HG03520 (cell line): ENCODE measurements around the gene NTN1.

Experiments
- ATAC-seq: cut with Tn5 transposase; IDR thresholded peaks from one replicate; pipeline ENCODE4 v1.9.1; 2021; ENCODE audit warnings: mild to moderate bottlenecking, moderate library complexity; ENCODE audit not compliant: unreplicated experiment

The NTN1 gene

DNA sequence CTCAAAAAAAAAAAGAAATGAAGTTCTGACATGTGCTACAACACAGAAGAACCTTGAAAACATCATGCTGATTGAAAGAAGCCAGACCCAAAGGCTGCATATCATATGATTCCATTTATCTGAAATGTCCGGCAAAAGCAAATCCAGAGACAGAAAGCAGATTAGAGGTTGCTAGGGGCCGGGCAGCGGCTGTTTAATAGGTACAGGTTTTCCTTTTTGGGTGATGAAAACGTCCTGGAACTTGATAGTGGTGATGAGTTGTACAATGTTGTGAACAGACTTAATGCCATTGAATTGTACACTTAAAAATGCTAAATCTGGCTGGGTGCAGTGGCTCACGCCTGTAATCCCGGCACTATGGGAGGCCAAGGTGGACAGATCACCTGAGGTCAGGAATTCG is 166.5 kb downstream of the NTN1 start:
- no peak for ATAC-seq

DNA sequence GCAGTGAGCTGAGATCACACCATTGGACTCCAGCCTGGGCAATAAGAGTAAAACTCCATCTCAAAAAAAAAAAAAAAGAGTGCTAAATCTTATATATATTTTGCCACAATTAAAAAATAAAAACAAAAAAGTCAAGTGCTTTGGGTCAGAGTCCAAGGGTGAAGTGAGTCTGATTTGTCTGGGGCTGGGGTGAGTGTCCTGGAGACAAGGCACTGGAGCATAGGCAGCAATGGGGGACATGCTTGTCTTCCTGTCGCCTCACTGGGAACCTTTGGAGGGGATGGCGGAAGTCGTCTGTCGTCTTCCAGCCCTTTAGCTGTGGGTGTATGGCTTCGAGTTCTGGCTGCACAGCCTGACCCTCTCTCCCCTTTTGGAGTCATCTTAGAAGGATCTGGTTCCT is 167.1 kb downstream of the NTN1 start:
- ATAC-seq: no peak

DNA sequence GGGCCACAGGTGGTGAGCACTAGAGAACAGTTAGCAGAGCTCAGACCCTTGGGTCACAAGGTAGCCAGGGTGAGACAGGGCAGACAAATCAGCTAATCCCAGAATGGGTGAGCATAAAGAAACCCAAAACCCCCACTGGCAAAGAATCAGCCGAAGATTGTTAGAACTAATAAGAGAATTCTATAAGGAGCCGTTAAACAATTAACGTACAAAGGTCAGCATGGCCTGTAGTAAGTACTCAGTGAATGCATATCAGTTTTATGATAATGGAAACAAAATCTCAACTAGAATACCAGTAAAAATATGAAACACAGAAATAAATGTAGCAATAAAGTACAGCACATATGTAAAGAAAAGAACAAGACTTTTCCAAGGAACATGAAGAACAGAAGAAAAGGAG is 168.6 kb downstream of the NTN1 start:
- no peak for ATAC-seq

DNA sequence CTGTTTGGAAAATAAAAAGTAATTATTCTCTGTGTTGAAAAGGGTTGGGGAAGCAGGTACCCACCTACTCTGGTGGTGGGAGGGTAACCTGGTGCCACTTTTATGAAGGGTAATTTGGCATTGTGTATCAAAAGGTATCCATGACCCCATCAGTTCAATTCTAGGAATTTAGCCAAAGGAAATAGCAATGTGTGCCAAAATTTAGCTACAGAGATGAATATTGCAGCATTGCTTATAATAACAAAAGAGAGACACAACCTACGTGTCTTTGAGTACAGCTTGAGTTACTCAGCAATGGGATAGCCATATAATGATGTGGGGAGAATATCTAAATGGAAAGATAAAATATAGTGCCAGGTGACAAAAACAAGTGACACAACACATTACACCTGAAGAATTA is 170.7 kb downstream of the NTN1 start:
- no peak for ATAC-seq

DNA sequence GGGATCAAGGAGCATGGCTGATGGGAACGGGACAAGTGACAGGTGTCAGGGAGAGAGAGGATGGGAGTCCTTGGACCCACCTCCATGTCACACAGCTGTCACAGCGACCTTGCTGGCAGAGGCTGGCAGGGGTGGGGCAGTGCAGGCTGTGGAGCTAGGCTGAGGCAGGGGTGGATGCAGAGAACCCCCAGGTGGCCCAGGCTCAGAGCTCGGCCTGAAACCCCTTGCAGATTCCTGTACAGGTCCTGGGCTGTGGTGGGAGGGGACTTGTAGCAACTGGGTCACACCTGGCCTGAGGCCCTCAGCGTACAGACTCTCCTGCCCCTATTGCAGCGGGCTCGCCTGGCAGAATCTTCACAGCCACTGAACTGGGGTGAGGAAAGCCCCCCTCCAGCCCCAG is 174.1 kb downstream of the NTN1 start:
- ATAC-seq: no peak

DNA sequence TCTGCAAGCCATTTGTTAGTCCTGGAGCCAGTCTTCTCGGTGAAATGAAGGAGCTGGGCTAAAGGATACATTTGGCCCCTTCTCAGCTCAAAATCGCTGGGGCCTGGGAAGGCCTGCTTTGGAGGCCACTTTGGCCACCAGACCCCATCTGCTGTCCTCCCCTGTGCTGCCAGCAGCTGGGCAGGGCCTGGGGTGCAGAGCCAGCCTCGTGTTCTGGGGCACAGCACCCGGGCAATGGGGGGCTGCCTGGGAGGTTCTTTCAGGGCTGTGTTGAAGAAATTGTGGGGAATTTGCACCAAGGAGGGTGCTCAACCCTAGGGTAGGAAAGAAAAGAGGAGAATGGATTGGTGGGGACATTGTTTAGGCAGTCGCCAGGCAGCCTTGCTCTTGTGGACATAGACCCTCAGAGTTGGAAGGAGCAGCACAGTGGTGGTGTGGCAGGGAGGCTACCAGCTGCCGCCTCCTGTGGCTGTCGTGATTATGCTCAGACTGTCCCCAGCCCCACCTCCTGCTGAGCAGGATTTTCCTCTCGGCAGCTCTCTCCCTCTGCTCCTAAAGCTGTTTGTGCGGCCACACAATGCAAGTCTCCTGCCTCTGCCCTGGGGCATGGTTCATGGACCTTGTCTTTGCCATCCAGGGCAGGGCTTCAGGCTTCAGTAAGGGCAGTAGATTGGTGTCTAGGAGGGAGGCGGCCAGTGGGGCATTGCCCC is 174.8 kb downstream of the NTN1 start:
- ATAC-seq: no peak

DNA sequence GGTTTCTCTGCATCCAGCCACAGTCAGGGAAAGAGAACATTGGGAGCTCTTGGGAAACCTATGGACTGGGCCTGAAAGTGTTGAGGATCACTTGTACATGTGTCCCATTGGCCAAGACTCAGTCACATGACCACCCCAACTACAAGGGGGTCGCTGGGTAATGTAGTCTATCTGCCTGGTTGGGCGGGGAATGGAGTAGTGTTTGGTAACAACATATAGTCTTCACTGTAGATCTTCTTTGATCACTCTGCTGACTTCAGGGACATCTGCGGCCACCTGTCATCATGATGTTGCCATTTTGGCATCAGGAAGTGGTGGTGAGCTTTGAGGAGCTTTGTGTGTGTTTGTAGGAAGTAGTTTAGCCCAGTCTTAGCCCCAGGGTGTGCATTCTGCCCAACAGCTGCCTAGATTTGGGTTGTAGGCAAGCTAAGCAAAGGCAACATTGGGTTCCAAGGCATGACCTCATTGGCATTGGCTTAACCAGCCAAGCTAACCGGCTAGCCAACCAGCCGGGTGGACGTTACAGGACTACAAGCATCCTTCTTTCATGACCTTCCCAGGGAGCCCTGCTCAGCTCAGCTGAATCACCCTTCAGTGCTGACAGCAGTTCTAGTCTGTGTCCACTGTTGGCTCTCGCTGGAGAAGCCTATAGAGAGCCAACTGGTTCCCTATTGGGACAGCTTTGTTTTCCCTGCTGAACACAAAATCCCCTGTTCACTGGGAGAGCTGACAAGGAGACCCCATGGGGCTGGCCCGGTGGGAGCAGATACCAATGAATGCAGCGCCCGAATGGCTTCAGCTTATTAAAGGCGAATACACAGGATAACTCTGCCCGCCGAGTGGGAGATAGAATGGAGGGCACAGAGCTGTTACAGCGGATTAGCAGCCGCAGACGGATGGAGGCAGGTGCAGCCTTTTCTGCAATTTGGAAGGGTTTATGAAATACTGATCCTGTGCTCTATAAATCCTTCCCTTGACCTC is 178.6 kb downstream of the NTN1 start:
- no peak for ATAC-seq

DNA sequence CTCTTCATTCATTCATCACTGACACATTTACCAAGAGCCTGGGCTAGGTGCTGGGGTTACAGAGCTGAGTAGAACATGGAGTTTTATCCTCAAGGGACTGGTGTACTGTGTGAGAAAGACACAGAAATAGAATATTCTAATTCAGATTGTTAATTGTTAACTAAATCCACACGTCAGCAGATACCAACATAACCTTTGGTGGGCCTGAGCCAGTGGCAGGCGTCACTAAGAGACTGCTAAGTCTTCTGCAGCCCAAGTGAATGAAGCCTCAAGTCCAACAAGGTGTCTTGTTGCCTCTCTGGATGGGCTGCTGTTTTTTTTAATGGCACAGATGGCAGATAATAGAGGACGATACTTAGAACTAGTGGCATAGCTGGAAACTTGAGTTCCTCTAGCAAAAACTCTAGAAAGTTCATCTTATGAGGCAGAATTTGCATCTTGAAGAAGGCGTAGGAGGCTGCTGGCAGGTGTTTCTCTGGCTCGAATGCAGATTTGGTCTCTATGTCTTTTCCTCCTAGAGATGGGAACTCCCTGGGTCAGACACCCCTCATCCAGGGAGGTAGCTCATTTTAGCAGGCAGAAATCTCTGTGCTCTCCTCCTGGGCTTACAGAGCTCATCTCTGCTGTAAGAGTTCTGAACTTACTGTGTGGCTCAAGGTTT is 179.5 kb downstream of the NTN1 start:
- peak; percentile 63 for ATAC-seq

DNA sequence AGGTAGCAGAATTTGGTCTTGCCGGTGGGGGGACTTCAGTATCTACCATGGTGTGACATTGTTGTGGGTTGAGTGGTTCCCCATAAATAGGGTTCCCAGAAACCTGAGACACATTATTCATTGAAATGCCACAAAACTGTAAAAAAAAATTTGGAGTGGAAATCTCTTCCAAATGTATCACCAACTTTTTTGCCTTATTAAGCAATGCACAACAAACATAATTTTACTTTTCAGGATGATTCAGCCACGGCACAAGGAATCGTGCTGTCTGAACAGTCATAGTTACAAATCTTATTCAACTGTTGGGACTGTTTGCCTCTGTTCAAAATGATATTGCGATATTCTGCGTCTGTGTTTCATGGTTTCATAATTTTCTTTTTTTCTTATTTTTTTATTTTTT is 181.2 kb downstream of the NTN1 start:
- no peak for ATAC-seq

DNA sequence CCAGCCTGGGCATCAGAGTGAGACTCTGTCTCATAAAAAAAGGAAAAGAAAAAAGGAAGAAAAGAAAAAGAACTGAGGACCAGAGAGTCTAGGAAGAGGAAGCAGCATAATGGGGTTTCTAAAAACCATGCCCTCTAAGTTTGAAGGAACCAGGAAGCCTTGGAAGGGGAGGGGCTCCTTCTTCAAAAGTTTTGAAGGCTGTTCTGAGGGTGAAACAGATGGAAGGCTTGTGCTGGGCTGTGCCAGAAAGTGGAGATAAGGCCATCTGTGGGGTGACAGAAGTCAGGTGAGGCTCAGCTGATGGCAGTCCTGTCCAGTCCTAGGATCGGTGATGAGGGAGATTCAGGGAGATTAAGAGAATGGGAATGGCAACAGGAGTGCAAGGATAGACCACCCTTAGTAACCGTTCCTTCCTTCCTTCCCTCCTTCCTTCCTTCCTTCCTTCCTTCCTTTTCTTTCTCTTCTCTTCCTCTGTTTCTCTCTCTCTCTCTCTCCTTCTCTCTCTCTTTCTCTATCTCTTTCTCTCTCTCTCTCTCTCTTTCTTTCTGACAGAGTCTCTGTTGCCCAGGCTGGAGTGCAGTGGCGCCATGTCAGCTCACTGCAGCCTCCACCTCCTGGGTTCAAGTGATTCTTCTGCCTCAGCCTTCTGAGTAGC is 182.6 kb downstream of the NTN1 start:
- no peak for ATAC-seq

DNA sequence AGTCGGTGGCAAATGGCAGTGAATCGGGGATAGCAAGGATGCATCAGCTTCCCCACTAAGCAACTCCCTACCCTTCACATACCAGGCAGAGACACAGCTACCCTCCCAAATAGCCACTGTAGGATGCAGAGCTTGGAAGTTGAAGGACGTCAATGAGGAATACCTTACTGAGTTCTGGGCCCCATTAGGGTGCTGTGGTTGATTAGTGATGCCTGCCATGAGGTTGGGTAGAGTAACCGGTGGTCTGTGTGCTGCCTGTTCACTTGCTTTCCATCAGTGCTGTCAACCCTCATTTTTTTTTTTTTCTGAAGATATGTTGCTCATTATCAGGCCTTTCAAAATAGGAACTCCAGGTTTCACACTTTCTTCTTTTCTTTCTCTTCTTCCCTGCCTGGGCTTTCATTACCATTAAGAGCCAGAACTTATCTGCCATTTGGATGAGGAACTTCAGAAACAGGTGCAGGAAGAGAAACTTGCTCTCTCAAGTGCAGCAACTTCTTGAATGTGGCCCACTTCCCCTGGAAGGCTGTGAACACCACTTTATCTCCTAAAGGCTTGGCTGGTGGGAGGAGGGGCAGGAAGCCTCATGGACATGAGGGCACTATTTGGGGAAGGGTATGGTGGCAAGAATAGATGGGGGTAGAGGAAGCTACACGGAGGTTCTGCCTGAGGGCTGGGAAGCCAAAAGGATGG is 183.5 kb downstream of the NTN1 start:
- ATAC-seq: no peak

DNA sequence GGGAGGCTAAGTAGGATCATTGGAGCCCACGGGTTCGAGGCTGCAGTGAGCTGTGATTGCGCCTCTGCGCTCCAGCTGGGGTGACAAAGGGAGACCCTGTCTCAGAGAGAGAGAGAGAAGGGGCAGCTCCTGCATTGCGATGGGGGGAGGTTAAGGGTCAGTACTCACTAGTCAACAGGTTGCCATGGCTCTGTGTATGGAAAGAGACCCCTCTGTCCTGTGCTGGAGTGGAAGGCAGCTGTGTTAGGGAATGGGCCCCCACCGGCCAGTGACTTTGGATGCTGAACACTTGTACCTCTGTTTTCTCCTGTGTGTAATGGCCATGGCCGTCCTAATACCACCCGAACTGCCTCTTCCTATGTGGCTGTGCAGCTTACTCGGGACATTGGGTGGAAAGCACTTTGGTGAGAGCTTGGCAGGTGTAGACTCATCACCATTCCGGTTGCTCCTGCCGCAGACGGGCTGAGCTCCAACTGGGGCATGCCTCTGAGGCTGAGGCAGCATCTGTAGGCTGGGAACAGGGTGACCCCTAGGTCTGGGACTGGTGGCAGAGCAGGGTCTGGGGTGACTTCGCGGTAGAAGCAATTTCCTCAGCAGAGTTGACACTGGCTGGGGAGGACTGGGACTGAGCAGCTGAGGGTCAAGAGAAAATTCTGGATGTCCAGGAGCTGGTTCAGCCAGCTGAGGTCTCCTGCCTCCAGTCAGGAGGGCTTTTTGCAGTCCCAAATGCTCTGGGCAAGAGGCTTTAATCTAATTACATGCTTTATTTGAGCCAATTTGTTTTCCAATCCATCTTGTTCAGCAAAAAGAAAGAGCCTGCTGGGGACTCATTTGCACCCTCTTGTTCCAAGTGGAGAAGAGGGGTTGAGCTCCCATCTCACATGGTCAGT is 184.5 kb downstream of the NTN1 start:
- no peak for ATAC-seq

DNA sequence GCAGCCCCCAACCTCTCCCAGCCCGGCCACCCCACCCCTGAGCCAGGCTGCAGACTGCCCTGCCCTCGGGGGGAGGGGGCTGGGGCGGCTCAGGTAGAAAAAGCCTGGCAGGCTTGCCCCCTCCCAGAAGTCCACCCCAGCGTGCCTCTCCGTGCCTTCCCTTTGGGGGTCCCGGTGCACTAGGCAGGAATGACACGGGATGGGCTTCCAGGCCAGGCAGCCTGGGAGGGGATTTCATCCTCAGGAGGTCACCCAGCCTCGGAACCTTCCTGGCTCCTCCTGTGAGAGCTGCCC is 185.0 kb downstream of the NTN1 start:
- no peak for ATAC-seq

DNA sequence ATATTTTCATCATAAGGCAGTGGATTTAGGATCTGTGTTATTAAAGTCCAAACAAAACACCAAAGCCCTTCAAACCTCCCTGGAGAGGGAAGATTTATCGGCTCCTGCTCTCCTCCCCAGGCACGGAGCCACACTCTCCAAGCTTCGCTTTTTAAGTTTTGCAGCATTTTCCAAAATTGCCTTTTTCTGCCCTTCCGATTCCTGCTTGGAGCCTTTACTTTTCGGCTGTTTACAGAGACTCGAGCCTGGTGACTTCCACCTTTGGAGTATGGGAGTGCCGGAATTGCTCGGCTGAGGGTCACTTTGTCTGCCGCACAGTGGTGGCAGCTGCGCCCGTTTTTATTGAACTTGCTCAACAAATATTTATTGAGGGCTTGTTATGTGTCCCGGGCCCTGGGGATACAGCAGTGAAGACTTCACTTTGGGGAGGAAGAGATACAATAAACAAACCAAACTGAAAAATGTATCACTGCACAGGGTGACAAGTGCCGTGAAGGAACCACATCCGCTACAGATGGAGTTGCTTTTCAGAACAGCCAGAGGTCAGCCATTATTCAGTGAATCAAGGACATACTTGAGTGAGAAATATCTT is 185.5 kb downstream of the NTN1 start:
- ATAC-seq: no peak

DNA sequence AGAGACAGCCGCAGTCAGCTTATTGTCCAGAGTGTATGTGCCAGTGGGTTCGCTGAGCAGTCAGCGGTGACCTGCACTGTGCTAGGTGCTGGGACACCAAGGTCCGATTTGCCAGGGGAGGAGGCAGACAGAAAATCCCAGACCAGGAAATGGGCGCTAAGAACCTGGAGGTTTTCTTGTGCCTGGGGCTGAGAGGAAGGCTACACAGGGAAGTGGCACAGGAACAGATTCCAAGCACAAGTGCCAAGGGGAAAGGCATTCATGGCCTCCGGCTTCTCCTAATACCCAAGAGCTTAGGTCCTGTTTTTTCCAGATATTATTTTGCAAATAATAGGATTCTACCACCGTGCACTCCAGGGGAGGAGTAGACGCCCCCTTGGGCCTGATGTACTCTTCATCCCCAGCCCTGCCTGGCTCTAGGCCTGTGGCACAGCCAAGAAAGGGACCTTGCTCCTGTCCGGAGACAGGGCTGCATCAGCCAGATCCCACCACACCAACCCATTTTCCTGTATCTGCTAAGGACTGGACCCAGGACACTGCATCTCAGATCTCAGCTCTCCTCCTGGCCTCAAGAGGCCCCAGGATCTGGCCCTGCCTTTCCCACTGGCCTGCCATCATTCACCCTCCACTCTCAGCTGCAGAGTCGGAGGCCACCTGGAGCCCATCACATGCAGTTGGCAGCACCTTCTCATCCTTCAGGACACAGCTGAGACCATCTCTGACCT is 187.2 kb downstream of the NTN1 start:
- no peak for ATAC-seq

DNA sequence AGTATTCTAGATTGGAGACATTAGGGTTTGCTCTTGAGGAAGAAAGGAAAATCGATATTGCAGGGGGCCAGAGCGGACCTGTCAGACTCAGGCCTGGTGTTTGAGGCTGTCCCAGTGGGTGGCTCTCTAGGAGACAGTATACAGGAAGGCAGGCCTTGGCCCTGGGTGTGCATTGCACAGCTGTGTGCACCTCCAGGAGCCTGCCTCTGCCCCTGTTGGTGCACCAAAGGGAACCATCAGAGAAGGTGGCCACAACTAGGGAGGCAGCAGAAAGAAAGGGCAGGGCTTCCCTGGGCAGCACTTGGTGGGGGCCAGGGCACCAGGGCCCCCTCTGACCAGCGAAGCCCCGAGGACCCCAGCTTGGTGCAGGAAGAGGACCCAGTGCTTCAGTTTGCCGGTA is 188.0 kb downstream of the NTN1 start:
- ATAC-seq: no peak

DNA sequence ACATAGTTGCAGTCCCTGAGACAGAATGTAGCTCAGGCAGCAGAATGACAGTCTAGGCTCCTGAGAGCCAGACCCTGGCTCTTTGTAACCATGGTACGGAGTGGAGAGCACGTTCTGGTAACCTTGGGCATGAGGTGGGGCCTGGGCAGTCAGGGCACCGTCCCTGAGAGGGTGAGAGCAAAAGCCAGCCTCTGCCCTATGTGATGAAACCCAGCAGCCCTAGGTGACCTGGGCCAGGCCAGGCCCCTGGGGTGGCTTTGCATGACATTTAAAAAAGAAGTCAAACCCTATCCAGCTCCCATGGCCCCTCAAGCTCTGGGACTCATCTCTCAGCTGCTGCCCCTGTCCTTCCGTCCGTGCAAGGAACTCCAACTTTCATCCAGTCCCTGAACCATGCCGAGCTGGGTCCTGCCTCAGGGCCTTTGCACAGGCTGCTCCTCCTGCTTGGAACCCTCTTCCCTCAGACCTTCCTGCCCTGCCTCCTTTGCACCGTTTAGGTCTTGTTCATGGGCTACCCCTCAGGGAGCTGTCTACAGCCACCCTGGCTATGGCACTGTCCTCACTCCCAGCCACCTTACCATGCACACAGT is 188.6 kb downstream of the NTN1 start:
- ATAC-seq: no peak

DNA sequence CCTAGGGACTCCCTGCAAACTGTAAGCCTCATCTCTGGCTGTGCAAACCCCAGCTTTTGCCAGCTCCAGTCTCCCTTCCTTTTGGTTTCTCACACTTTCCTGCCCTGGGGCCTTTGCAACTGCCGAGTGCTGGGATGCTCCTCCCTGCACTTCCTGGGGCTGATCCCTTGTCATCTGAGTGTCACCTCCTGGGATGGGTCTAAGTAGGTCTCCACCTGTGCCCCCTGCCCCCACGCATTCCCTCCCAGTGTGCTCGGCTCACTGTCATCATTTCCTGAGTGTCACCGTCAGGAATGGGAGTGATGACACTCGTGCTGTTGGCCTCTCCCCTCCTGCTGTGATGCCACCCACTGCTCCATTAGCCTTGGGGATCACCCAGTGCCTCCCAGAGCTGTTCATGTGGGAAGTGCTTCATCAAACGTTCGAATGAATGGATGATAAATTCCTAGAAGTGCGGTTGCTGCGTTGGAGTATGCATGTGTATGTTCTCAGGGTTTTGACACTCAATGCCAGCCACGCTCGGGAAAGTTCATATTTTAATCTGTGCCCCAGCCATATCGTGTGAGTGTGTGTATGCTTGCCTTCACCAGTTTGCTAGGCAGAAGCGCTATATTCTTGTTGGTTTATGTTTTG is 189.9 kb downstream of the NTN1 start:
- ATAC-seq: no peak
